Fibroblast of gingiva (primary cell): Measurements from ENCODE around the gene SHQ1.
"Not testable (repeated sequence)": the region's sequence is repeated elsewhere in the genome, so short reads cannot be mapped to it uniquely, and the experiment has no call there.

Source experiments
- DNase-seq: peaks from one replicate; pipeline ENCODE4 v3.0.0-alpha.2; 2011; ENCODE audit warnings: low read depth

Gene SHQ1

DNA sequence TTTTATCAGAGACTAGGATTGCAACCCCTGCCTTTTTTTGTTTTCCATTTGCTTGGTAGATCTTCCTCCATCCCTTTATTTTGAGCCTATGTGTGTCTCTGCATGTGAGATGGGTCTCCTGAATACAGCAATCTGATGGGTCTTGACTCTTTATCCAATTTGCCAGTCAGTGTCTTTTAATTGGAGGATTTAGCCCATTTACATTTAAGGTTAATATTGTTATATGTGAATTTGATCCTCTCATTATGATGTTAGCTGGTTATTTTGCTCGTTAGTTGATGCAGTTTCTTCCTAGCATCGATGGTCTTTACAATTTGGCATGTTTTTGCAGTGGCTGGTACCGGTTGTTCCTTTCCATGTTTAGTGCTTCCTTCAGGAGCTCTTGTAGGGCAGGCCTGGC, 134.1 kb downstream of the SHQ1 start:
- DNase-seq = not testable (repeated sequence)

DNA sequence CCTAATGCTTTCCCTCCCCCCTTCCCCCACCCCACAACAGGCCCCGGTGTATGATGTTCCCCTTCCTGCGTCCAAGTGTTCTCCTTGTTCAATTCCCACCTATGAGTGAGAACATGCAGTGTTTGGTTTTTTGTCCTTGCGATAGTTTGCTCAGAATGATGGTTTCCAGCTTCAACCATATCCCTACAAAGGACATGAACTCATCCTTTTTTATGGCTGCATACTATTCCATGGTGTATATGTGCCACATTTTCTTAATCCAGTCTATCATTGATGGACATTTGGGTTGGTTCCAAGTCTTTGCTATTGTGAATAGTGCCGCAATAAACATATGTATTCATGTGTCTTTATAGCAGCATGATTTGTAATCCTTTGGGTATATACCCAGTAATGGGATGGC, 137.8 kb downstream of the SHQ1 start:
- not testable (repeated sequence) for DNase-seq

DNA sequence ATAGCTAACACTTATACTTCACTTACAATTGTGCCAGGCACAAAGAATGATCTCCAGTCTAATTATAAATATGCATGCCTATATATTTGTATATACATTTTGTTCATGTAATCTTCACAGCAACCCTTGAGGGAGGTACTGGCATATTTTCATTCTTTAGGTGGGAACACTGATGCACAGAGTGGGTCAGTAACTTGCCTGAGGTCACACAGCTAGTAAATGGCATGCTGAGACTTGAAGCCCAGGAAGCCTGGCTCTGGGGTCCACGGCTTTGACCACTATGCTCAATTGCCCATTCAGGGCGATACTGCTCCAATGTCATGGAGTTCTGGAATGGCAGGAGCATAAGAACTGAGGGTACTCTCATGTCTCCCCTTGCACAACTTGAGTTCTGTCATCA, 139.8 kb downstream of the SHQ1 start:
- DNase-seq = no peak

DNA sequence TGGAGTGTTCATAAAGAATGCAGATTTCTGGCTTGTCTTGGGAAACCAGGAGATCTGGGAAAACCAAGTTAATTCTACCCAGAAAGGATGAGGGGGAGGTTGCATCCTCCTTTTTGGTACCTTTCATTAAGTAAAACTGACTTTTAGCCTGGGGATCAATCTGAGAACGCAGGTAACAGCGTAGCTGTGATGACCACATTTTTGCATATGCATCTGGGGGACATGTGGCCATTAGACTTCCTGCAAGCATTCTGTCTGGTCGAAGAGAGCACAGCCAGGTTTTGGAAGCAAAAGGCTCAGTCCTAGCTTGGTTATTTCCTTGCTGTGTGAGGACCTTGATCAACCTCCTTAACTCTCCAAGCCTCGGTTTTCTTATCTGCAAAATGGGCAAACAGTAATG, 145.2 kb downstream of the SHQ1 start:
- no peak for DNase-seq

DNA sequence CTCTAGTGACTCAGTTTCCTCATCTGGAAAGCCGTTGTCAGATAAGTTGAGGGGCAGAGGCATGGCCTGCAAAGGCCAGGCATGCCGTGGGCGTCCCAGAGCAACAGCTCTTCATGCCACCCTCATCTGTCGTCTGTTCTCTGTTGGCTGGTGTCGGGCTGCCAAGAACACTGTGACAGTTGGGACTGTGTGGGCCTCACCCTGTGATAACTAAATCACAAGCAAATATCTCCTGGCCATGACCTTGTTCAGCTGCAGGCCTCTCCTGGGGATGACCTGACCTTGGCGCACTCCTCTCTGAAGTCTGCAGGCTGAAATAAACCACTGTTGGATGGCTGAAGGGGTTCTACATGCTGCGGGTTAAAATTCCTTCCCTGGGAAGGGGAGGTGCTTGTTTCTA, 145.9 kb downstream of the SHQ1 start:
- no peak for DNase-seq

DNA sequence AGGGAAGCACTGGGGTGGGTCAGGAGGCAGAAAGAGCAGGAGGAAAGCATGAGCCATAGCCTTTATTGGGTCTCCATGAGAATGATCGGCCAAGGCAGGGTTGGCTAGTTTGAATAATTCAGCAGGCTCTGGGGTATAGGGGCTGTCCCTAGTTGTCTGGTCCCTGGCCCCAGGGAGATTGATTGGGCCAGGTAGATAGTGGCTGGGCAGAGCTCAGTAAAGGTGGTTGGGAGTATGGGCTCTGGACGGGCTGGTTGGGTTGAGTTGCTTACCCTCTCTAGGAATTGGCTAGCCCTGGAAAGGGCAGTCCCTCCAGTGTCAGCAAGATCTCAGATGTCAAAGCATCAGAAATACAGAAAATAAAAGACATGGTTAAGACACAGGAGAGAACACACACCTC, 148.1 kb downstream of the SHQ1 start:
- no peak for DNase-seq

DNA sequence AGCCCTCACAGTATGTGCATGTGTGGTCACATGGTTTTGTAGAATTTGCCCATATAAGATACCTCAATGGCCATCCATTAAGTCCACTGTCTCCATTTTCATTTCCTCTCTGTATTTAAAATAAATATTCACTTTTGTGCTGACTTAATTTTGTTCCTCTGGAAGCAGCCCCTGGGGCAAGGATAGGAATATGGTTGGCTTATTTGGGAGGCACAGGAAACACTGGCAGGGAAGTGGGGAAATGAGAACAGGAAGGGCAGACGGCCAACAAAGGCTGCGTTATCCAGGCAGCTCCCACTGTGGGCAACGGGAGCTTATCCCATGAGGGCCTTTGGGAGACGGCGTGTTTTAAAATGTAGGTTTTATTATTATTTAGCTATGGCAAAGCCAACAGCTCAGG, 148.6 kb downstream of the SHQ1 start:
- no peak for DNase-seq
